ENCODE results near the gene CHST9.
A peak's percentile ranks its signal among the peaks of the same experiment; 100 is the strongest.

The CHST9 gene

DNA sequence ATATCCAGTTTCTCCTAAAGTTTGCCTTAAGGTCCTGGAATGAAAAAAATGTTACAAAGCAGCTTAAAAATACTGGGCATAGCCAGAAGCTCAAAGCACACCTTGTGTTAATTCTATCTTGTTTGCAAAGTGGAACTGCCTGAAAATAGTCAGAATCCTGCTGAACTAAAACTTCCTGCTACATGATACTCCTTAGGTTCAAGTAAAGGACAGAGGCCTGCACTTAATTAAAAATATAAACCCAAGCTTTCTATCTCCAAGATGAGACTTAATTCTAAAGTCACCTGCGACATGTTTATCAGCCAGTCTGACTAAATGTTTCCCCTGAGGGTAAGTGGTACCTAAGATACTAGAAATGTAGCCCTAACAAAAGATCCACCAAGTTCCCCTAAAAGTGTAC, 103.4 kb downstream of the CHST9 start:
- no peak for DNase-seq

DNA sequence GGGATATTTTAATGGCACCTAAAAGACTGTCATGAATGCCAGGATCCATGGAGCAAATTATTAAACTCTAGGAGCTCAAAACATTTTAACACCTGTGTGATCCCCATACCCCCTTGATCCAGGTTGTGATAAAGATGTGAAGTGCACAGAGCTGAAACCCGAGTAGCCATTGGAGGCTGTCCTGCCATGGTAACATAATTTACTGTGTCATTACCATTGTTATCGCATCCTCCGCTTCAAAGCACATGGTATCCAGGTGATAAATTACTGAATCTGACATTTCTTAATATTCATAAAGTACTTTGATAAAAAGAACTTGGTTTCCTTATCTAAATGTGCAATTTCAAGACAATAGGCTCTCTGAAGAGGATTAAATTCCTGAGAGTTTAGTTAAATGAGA, 109.3 kb downstream of the CHST9 start:
- peak; percentile 79 for DNase-seq

GRCh38 chr18:27073404-27073830, 111.7 kb downstream of the CHST9 start:
- no peak for DNase-seq

DNA sequence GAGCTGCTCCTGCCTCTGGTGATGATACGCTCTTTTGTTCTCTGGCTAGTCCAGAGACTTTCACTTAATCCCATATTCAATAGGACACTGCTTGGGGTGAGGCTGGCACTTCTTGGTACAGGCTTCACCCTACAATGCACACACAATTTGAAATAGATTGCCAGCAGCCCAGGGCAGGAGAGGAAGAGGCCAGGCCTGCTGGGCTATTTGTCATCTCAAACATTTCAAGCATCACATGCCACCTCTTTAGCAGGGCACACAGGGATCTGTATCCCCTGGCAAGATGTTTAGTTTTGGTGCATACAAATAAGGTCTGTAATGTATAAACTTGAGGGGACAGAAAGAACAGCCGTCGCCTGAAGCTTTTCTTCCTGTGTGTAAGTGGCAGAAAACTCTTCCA, 120.4 kb downstream of the CHST9 start:
- DNase-seq: no peak

- no peak for DNase-seq
Measured at GRCh38 chr18:27062802-27063201, 122.3 kb downstream of the CHST9 start.

- no peak for DNase-seq
Measured at GRCh38 chr18:27061488-27062095, 123.5 kb downstream of the CHST9 start.

GRCh38 chr18:27057519-27058234, 127.4 kb downstream of the CHST9 start:
- DNase-seq: peak; percentile 95

GRCh38 chr18:27054926-27055325, 130.2 kb downstream of the CHST9 start:
- DNase-seq: no peak

DNA sequence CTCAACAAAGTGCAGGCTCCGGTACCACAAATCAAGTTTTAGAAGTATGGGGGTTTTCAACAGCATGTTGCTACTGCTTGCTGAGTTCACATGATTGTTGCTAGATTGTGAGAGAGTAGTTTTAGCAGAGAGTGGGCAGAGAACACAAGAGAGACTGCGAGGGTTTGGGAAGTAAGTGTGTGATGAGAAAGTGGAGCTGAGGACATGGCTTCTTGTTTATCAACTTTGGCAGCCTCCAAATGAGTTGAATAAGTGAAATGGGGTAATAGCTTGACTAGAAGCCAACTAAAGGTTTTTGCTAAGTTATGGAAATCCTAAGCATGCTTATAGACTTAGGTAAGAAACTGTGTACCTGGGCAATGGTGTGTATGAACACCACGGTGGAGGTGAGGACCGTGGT, 135.1 kb downstream of the CHST9 start:
- DNase-seq: no peak

DNA sequence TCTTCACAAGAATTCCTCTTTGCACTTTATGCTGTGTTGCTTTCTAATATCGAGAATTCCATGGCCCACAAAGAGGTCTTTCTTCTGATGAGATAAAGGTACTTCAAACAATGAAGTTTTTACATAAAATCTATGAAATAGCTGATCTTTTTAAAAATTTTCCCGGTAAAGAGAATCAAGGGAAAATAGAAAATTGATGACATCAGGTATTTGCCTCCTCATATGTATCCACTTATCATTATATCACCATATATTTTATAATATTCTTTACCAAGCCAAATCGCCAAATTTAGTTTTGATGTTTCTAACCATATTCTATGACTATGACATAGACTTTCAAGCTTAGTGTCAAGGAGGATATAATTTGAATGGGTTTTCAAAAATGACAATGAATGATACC, 139.8 kb downstream of the CHST9 start:
- DNase-seq: no peak

DNA sequence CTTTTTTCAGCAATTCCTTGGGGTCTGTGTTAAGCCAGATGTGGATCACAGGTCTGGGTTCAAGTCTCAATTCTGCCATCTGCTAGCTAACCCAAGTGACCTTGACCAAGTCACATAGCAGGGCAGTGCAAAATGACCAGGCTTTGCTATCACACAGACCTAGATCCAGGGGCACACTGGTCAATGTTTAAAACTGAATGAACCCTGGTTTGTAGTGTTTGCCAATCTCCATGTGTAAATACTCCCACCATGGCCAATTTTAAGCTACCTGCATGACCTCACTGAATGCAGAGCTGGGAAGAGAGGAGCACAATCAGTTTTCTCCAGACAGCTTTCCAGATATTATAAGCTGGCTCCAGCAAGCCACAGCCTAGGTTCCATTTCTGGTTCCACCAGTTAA, 142.9 kb downstream of the CHST9 start:
- DNase-seq: no peak

DNA sequence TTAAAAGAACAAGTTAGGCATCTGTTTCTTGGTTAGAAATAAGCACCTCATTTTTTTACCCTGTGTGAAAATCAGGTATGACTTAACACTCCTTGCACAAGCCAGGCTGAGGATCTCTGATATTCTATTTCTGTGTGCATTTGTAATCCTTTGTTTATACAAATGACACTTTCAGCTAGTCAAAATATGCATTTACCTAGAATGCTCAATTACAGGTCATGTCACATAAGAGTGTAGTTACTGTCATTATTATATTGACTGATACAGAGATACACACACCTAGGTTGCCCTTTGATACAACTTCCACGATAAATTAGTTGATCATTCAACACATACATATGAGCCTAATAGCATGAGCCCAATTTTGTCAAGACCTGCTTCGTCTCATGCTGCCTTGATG, 144.3 kb downstream of the CHST9 start:
- peak; percentile 14 for DNase-seq

DNA sequence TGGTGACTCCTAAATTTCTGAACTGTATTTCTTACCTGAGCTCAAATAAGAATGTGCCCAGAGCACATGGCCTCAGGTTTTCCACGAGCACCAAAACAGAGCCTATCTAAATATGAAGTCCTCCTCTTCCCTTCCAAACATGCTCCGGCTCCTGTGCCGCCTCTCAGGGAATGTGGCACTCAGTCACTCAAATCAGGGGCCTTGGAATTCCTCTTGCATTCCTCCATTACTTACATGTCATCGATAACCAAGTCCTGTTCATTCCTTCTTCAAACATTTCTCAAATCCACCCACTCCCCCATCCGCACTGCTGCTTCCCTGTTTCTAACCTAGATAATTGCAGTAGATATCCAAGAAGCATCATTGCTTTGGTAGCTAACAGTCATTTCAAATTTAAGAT, 151.4 kb downstream of the CHST9 start:
- no peak for DNase-seq

DNA sequence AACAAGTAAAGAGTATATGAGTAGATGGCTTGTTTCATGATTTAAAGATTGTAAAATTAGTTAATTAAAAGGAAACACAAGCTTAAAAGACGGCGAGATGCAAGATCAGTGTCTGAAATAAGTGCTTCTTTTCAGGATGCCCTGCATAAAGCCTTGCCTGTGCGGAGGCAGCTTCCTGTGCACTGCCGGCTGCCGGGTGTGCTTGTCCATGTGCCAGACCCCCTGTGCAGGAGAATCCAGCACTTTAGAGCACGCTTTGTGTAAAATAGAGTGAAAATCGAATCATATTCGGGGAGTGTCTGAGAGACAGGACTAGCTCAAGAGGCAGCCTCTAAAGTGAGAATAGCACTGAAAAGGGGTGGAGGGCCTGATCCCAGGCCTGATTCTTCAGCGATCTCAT, 154.7 kb downstream of the CHST9 start:
- DNase-seq: no peak

DNA sequence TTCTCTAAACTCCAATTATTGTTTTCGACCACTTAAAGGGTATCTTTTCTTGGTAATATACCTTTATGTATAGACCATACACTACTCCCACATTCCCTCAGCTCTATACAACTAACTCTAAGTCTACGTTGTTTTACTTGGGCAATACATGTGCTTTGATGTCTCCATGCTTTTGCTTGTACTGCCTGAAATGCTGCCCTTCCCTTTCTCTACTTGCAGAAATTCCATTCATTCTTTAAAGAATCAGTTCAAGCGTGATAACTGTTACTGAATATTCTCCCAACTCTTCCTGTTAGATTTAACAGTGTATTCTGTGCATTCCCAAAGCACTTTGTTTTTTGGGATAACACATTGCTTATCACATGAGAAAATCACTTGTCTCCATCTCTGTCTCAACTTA, 162.6 kb downstream of the CHST9 start:
- DNase-seq: no peak

GRCh38 chr18:27017901-27018500, 167.1 kb downstream of the CHST9 start:
- peak; percentile 24 for DNase-seq

GRCh38 chr18:27014841-27015240, 170.3 kb downstream of the CHST9 start:
- DNase-seq: no peak

GRCh38 chr18:27010784-27011183, 174.3 kb downstream of the CHST9 start:
- no peak for DNase-seq

DNA sequence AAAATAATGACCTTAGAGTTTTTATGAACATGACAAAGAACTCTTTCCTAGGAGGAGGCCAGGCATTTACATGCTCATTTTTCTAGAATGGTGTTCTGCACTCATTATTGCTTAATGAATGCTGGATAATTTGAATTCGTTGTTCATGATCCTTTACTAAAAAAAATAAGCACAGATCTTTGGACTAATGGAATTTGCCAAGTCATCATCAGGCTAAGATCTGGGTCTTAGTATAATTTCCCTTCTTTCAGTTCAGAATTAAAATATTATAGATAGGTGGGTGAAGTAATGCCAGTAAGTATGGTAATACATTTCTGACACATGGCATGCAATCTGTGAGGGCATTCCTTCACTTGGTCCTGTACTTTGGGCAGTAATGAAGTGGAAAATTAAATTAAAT, 175.8 kb downstream of the CHST9 start:
- no peak for DNase-seq

- no peak for DNase-seq
Measured at GRCh38 chr18:27008575-27008974, 176.5 kb downstream of the CHST9 start.

DNA sequence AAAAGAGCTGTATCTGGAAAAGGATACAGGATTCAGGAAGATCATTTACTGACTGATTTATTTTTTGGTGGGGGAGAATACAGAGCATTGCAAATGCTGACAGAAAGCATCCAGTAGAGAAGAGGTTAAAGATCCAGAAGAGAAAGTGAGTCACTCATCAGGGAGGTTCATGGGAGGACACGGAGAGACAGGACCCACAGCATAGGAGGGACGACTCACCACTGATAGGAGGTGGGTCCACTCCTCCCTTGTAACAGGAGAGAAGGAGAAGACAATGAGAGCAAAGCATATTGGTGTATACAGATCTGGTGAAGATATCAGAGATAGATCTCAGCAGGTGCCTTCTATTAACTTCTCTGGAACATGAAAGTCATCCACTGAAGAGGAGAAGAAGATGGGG, 177.2 kb downstream of the CHST9 start:
- no peak for DNase-seq

GRCh38 chr18:27005589-27005988, 179.5 kb downstream of the CHST9 start:
- peak; percentile 13 for DNase-seq

GRCh38 chr18:27004056-27004829, 180.9 kb downstream of the CHST9 start:
- DNase-seq: no peak

DNA sequence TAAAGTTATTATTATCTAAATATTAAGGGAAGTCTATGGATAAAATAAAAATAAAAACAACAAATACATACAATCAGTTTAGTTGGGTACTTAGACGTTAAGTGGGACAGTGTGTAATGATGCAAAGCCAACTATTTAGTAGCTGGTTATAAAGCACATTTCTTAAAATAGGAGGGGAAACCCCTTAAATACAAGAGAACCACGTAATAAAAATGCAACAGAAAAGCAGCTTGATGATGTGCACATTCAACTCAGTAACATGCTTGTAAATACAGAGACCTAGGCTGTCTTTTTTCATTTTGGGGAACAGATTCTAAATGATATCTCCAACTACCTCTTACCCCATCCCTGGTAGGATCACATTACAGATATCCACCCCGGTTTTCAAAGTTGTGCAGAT, 185.3 kb downstream of the CHST9 start:
- DNase-seq: no peak
